GF-D8 (cell line): ENCODE measurements around the gene NCDN.

ENCODE experiments used
- DNase-seq: peaks from one replicate; lab custom pipeline; 2025; lab: John Stamatoyannopoulos, UW

The NCDN gene

GRCh38 chr1:35557611-35558373, at the start of gene NCDN:
NCDN (plus strand) TSS chr1:35557799; CDS start chr1:35558191, 392 bp downstream.
- peak; percentile 88 for DNase-seq

DNA sequence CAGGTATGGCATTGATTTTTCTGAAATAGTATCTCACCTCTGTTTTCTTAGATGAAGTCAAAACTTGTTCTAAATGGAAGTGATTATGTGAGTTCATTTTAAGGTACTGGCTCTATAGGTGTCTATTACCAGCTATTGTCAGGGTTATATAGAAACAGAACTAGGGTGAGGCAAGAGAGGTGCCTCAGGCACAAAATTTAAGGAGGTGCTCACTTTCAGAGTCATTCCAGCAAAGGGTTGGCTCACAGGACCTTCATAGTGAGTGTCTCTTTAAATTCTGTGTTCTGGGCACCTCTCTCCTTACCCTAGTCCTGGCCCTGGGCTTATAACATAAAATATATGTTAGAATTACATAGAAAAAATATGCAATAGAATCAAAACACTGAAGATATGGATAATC, 49.7 kb upstream of the NCDN start:
- no peak for DNase-seq

DNA sequence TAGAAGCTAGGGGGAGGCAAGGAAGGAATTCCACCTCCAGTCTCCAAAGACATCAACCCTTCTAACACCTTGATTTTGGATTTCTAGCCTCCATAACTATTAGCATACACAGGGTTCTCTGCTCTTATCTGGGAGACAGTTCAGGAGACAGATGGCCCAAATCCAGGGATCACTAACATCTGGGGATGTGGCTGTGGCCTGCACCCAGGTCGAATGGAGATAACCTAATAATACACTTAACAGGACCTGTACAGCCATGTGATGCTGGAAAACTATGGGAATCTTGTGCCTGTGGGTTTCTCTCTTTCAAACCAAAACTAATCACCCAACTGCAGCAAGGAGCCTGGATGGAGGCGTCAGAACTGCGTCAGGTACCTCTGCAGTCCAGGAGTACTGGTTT, 48.0 kb upstream of the NCDN start:
- no peak for DNase-seq

GRCh38 chr1:35511305-35511704, 46.3 kb upstream of the NCDN start:
- DNase-seq: no peak

DNA sequence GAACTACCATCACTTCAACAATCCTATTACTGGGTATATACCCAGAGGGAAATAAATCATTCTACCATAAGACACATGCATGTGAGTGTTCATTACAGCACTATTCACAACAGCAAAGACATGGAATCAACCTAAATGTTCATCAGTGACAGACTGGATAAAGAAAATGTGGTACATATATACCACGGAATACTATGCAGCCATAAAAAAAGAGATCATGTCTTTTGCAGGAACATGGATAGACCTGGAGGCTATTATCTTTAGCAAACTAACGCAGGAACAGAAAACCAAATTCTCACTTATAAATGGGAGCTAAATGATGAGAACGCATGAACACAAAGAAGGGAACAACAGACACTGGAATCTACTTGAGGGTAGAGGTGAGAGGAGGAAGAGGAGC, 39.4 kb upstream of the NCDN start:
- DNase-seq: no peak

DNA sequence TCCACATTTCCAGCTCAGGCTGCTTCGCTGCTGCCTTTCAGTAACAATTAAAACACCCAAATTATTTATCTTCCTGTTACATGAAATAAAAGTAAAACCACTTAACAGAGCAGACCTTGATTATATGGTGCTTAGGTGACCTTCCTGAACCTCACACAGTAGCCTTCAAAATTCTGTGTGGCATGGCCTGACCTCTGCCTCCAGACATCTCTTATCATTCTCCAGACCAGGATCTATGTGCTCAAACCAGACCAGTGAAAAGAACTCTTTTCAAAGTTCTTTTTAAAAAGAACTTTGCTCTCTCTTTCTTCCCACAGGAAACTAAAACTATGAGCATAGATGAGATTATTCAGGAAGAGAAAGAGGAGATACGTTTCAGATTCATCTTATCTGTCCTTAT, 38.2 kb upstream of the NCDN start:
- no peak for DNase-seq

- DNase-seq: no peak
These were observed 33.5 kb upstream of the NCDN start for GRCh38 chr1:35524106-35524505.

DNA sequence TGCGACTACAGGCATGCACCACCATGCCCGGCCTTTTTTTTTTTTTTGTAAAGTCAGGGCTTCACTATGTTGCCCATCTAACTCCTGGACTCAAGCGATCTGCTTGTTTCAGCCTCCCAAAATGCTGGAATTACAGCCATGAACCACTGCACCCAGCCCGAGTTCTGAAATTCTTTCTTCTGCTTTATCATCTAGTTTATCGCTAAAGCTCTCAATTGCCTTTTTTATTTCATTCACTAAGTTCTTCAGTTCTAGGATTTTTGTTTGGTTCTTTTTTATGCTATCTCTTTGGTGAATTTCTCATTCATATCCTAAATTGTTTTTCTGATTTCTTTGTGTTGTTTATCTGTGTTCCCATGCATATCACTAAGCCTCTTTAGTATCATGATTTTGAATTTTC, 27.4 kb upstream of the NCDN start:
- DNase-seq: no peak

- no peak for DNase-seq
These were observed 26.7 kb upstream of the NCDN start for GRCh38 chr1:35530946-35531345.

- no peak for DNase-seq
These were observed 26.2 kb upstream of the NCDN start for GRCh38 chr1:35531368-35531767.

- DNase-seq: no peak
These were observed 24.9 kb upstream of the NCDN start for GRCh38 chr1:35532497-35533223.

DNA sequence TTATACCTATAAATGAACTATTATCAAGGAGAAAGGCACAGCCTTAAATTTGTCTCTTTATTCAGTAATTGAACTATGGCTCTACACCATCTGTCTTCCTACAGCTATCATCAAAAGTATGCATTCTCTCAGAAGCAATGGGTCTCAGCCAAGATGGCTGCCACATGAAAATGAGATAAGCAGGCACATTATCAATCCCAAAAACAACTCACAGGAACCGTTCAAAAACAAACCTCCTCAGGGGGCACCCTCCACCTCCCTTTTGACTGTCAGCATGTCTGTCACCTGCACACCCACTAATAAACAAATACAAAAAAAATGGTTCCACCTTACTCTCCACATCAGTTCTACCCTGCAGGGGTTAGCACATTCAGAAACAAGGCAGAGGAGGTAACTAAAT, 24.0 kb upstream of the NCDN start:
- no peak for DNase-seq

GRCh38 chr1:35535243-35535642, 22.4 kb upstream of the NCDN start:
- no peak for DNase-seq

DNA sequence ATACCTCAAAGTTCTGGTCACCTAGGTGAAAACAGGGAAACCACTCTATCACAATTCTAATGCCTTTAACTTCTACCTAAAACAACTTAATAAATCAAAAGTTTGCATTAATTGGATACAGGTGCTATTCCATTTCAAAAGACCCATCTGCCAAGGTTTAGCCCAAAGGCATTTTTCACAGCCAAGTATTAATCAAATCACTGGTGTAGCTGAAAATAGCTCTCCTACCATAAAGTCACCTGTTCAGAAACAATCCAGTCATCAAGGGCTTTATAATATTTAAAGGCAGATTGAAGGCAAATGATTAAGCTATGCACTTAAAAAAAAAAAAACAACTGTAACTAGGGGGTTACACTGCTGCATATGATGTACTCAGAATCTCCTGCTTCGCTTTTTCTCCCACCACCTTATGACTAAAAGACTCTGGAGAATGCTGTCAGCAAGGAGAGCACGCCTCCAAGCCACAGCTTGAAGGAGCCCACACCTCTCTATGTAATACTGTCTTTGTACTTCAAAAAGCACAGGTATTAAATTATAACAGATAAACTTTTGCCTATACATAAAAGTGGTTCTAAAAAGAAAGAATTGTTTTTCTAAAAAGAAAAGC, 20.9 kb upstream of the NCDN start:
- no peak for DNase-seq

GRCh38 chr1:35537806-35538205, 19.8 kb upstream of the NCDN start:
- DNase-seq: no peak

DNA sequence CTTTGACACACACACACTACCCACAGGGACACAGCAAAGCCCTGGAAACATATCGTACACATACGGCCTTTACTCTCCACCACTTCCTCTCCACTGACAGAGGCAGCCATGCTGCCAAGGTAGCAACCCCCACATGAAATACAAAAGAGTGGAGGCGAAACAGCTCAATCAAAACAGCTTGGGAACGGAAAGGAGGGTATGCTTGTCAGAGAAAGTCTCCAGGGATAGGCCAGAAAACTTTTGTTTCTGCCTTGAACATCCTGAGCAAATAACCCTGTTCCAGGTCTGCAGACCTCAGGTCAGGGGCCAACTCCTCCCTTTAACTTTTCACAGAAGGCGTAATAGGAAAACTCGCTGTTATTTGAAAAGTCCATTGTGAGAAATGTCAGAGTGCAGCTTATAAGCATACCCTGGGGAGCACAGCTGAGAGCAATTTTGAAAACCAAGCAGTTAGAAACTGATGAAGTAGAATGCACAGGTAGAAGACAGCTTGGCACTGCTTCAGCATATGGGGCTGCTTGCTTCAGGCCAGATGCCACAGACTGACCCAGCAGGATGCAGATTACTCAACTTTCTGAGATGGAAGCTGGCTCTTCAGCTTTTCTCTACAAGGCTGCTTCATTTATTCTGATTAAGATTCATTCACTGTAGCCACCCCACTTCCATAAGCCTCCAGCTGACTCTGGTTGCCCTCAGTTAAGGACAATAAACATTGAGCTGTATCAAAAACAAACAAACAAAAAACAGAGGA, 18.4 kb upstream of the NCDN start:
- DNase-seq: no peak

DNA sequence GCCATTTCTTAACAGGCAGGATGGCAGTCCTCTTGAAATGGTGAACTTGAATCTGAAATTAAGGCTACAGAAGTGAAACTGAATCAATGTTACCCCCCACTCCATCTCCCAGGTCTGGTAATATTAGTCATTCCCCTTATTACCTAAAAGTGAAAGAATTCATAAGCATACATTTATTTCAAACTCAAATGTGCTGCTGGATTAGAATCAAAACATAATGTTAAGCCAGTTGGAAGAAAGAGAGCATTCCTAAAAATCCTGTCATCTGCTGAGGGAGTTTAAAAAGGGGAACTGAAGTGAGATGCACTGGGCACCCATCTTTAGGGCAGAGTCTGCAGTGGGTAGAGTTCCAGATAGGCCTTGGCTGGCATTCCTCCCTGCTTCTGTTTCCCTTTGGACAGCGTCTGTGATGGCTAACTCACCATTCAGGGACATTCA, 17.8 kb upstream of the NCDN start:
- DNase-seq: no peak

GRCh38 chr1:35544976-35545375, 12.6 kb upstream of the NCDN start:
- peak; percentile 70 for DNase-seq

- DNase-seq: no peak
These were observed 11.0 kb upstream of the NCDN start for GRCh38 chr1:35546614-35547013.

DNA sequence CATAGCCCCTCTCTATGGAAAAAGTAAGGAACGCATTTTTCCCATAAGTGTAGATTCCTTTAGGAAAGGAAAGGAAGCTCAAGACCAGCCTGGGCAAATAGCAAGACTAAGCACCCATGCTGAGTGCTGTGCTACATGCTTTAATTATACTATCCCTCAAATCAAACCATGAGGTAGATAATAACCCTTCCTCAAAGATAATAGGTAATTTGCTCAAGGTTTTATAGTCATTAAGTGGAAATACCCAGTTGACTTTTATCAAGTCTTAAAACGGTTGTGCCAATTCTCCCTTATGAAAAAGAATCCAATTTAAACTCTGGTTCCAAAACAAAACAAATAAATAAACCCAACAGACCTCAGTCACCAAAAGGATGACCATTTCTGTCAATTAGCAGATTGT, 3.7 kb upstream of the NCDN start:
- DNase-seq: no peak

DNA sequence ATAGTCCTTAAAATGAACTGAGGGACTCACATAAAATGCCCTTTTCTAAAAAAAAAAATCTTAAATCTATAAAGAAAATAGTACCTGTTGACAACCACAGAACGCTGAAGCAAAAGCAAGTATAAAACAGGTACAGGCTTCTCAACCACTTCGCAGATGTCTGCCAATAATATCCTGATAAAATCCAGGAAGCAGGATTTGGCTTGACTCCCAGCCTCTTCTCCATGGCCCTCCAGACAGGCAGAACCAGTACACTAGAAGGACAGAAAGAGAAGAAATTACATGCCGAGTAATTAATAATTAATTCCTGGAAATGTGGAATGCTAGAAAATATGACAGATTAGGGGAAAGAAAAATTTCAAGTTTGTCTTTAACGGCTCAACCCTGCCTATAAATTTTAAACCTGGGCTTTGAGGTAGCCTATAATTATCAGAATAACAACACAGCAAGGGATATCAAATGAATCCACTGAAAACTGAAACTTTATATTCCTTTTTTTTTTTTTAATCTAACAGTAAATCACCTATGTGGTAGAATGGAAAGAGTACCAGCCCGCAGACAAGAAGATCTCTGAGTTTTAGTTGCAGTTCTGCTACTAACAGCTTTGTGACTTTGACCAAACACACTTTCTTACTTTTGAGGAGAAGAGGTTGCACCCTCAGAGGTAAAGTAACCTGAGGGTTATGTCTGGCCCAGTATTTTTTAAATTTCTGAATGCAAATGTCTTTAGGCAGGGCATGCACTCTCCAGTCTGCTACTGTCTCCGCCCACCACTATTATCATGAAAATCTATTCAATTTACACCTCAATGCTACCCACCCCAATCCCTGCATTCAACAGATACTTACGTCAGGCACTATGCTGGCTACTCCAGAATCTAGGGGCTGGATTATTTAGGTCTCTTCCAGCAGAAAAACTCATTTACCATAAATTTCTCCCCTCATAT, 3.1 kb upstream of the NCDN start:
- no peak for DNase-seq
